ENCODE measurements around the gene MYL9. TPM values are rescaled to one million over a fixed set of nuclear protein-coding genes. Genes with fewer than 3 reads are reported as not detected.

MYL9 gene
- polyA plus RNA-seq, 2 of the 4 experiments (the other 2 are of a cell fraction): 2.2 to 29.5 TPM

DNA sequence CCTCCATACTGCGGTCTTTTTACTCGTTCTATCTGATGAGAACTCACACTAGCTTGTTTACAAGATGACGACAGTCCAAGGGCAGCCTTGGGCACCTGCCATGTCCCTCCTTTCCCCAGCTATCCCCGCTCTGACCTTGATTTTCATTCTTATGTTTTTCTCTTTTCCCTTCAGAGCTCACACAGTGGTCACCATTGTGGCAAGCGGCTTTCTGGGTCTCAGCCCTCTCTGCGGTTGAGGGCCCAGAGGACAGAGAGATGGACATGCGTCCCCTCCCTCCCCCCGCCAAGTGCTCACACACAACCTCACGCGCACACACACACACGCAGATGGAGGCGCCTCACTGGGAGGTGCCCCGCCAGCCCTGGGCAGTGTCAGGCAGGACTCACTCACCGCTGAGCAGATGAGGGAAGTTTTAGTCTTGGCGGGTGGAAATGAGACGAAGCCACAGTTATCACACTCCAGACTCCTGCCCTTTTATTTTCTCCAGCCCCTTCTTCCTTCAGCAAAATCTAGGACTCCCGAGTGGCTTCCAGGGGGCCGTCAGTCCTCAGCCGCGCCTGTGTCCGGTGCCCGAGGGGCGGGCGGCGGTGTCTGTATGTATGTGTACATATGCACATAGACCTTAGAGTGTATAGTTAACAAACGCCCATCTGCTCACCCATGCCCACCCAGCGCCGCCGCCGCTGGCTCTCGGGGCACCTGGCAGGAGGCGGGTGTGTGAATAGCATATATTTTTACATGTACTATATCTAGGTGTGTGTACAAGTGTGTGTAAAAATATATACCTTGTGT, 13.8 kb upstream of the MYL9 start:
- H3K4me1 ChIP-seq: no peaks in the 10 kb centered on the region
- TF ChIP-seq CBX8 (IDR thresholded peaks at IDR 0.05): no peak
- H3K9me3 ChIP-seq: no peaks in the 10 kb centered on the region
- 91% methylated on average over 32 of the region's 32 CpGs for WGBS (ENCODE audit: missing lambda C conversion rate)
- no peak overlapping the region for H3K27ac ChIP-seq
- no peak for FAIRE-seq
- H3K4me2 ChIP-seq: no peak overlapping the region
- DNase-seq (ENCODE audit: low read depth in 1 of 2, low spot score in 1 of 2): no peak
- no peak for ATAC-seq
- CTCF ChIA-PET: interaction anchor here (0.6 kb wide), 1 partner anchor 58 kb away, joined by 3 read pairs; no protein-coding TSS in a partner anchor
- POLR2A ChIA-PET: no interaction called here
- no peak overlapping the region for H3K4me3 ChIP-seq

DNA sequence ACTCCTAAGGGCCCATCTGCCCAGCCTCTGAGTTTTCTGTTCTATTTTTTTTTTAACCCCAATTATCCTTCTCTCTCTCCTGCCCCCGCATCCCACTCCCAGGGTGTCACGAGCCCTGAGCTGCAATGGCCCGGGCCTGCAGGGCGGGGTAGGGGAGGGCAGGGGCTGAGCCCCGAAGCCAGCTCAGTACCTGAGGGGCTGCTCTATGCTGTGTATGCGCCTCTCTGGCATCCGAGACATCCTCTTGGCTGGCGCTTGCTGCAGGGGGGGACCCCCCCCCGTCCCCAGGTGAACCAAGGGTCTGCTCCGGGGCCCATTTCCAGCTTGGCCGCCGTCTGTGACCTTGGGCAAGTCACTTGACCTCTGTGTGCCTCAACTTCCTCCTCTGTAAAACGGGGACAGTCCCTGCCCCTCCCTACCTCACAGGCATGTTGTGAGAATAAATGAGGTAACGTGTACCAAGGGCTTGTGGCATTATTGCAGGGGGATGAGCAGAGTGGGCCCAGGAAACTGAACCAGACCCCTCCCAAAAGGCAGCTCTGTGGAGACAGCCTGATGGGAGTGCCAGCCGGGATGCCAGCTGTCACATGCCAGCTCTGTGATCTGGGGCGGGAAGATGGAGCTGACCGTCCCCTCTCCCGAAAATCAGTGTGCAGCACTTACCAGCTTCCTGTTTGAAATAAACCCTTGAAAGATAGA, 13.0 kb upstream of the MYL9 start:
- Histone ChIP-seq H3K27ac (no peak overlapping the region), H3K4me3 (no peak overlapping the region), H3K4me1 (no peaks in the 10 kb centered on the region), H3K4me2 (no peak overlapping the region), H3K9me3 (no peaks in the 10 kb centered on the region)
- no peak for DNase-seq (ENCODE audit: low read depth in 1 of 2, low spot score in 1 of 2)
- TF ChIP-seq JUN (IDR thresholded peaks at IDR 0.05) (no peak), EHMT2 (IDR thresholded peaks at IDR 0.05; ENCODE audit: low read depth) (no peak), ESRRA (IDR thresholded peaks at IDR 0.05; ENCODE audit: borderline replicate concordance, low read length) (peak; percentile 74; the same call in 1 of the 2 replicates)
- ATAC-seq: no peak
- ChIA-PET CTCF (interaction anchor here (0.6 kb wide), 1 partner anchor 57 kb away, joined by 3 read pairs; no protein-coding TSS in a partner anchor), POLR2A (no interaction called here)
- no peak for FAIRE-seq
- WGBS (ENCODE audit: missing lambda C conversion rate): 85% methylated on average over 14 of the region's 18 CpGs

DNA sequence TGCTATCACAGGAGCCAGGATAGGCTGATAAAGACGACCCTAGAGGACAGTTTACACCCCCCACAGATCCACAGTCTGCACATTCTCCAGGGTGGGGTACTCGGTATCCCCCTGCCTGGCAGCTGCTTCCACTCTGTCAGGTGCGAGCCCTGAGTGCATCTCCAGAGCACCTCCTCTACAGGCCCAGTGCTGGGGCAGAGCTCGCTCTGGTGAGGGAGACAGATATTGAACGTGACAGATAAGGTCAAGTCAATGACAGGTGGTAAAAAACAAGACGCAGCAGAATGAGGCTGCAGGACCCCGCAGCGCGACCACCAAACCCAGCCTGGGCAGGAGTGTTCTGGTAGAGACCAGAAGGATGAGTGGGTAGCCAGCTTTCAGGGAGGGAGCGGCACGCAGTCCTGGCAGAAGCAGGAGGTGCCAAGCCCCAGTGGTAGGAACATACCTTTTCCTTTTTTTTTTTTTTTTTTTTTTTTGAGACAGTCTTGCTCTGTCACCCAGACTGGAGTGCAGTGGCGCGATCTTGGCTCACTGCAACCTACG, 12.4 kb upstream of the MYL9 start:
- FAIRE-seq: no peak

GRCh38 chr20:36532388-36532787, 8.9 kb upstream of the MYL9 start:
- FAIRE-seq (no peak), ATAC-seq (no peak), DNase-seq (ENCODE audit: low read depth in 1 of 2, low spot score in 1 of 2) (no peak)
- Histone ChIP-seq H3K27ac (no peak overlapping the region), H3K4me3 (no peak overlapping the region), H3K4me1 (no peaks in the 10 kb centered on the region), H3K4me2 (no peak overlapping the region), H3K9me3 (no peaks in the 10 kb centered on the region)
- ChIA-PET CTCF (interaction anchor here (0.6 to 1.6 kb wide), 4 partner anchors 10 to 637 kb away, joined by 3 to 4 read pairs (median 3); no protein-coding TSS in a partner anchor), POLR2A (no interaction called here)
- WGBS (ENCODE audit: missing lambda C conversion rate): 71% methylated on average over 10 of the region's 10 CpGs
- no peak for TF ChIP-seq HOXA7 (CRISPR knock-in tag; IDR thresholded peaks at IDR 0.05)
- no peak for TF ChIP-seq ATOH8 (CRISPR knock-in tag; IDR thresholded peaks at IDR 0.05; ENCODE audit: low read depth)
- TF ChIP-seq POLR2A (IDR thresholded peaks at IDR 0.05; ENCODE audit: low read length): no peak
- TF ChIP-seq SREBF2 (IDR thresholded peaks at IDR 0.05): no peak
- TF ChIP-seq PHF8 (IDR thresholded peaks at IDR 0.05; ENCODE audit: borderline replicate concordance, low read depth): no peak
- no peak for TF ChIP-seq ZNF302 (CRISPR knock-in tag; IDR thresholded peaks at IDR 0.05)
- TF ChIP-seq RNF2 (IDR thresholded peaks at IDR 0.05; ENCODE audit: borderline replicate concordance, low read depth): no peak

More for the DNA sequence above, 12.4 kb upstream of the MYL9 start:
- TF ChIP-seq E2F6 (IDR thresholded peaks at IDR 0.05; ENCODE audit: borderline replicate concordance, low read depth) (no peak), SMC3 (IDR thresholded peaks at IDR 0.05) (no peak), HEYL (CRISPR knock-in tag; IDR thresholded peaks at IDR 0.05) (no peak), POLR2A (IDR thresholded peaks at IDR 0.05; ENCODE audit: low read length) (no peak)
- DNase-seq (ENCODE audit: low read depth in 1 of 2, low spot score in 1 of 2) (no peak), ATAC-seq (no peak)
- WGBS (ENCODE audit: missing lambda C conversion rate): 89% methylated on average over 13 of the region's 14 CpGs
- Histone ChIP-seq H3K4me2 (no peak overlapping the region), H3K4me1 (no peaks in the 10 kb centered on the region), H3K9me3 (no peaks in the 10 kb centered on the region), H3K4me3 (no peak overlapping the region), H3K27ac (no peak overlapping the region)
- ChIA-PET CTCF (no interaction called here), POLR2A (no interaction called here)

Measured in A549 (cell line).